Endodermal cell (in vitro differentiated cells): Measurements from ENCODE around the gene SCML2. TPM values are rescaled to one million over a fixed set of nuclear protein-coding genes. Genes with fewer than 3 reads are reported as not detected.

ENCODE experiments used
- DNase-seq: peaks from one replicate; pipeline ENCODE4 v3.0.0-alpha.2; 2017
- H3K27ac ChIP-seq: 2 replicates; pipeline ENCODE4 v1.5.1; 2013; ENCODE audit warnings: mild to moderate bottlenecking, low read depth, low read length, moderate library complexity
- H3K27me3 ChIP-seq: 2 replicates; pipeline ENCODE4 v1.6.1; 2013; ENCODE audit warnings: mild to moderate bottlenecking, low read length, moderate library complexity; ENCODE audit not compliant: insufficient read depth, control insufficient read depth, poor library complexity, severe bottlenecking
- H3K36me3 ChIP-seq: 2 replicates; pipeline ENCODE4 v1.7.0; 2013; ENCODE audit warnings: mild to moderate bottlenecking, low read length, moderate library complexity; ENCODE audit not compliant: control insufficient read depth, insufficient read depth
- H3K4me1 ChIP-seq: one replicate; pipeline ENCODE4 v1.7.0; 2013; ENCODE audit warnings: low read length; ENCODE audit not compliant: control insufficient read depth, insufficient read depth
- H3K4me3 ChIP-seq: 2 replicates; pipeline ENCODE4 v1.5.1; 2013; ENCODE audit warnings: mild to moderate bottlenecking, low read length, moderate library complexity
- H3K9ac ChIP-seq: 2 replicates; pipeline ENCODE4 v1.6.1; 2013; ENCODE audit warnings: mild to moderate bottlenecking, low read length, moderate library complexity; ENCODE audit not compliant: poor library complexity, severe bottlenecking; ENCODE audit errors: extremely low read depth
- H3K9me3 ChIP-seq: 2 replicates; pipeline ENCODE4 v1.6.1; 2013; ENCODE audit warnings: mild to moderate bottlenecking, low read length, moderate library complexity; ENCODE audit not compliant: control insufficient read depth
- H3K27ac Mint-ChIP-seq: 2 replicates; pipeline ENCODE4 v1.8.0; 2020; ENCODE audit warnings: mixed read lengths
- H3K27me3 Mint-ChIP-seq: 2 replicates; pipeline ENCODE4 v1.8.0; 2021; ENCODE audit warnings: mild to moderate bottlenecking, mixed read lengths; ENCODE audit not compliant: insufficient read depth
- H3K36me3 Mint-ChIP-seq: 2 replicates; pipeline ENCODE4 v1.8.0; 2020; ENCODE audit warnings: low read depth, mixed read lengths
- H3K4me1 Mint-ChIP-seq: 2 replicates; pipeline ENCODE4 v1.8.0; 2020; ENCODE audit warnings: mixed read lengths
- H3K4me3 Mint-ChIP-seq: 2 replicates; pipeline ENCODE4 v1.8.0; 2020; ENCODE audit warnings: mild to moderate bottlenecking, moderate library complexity, mixed read lengths
- H3K9me3 Mint-ChIP-seq: 2 replicates; pipeline ENCODE4 v1.8.0; 2020; ENCODE audit warnings: mild to moderate bottlenecking, mixed read lengths
- CTCF ChIP-seq: fragments of 200-600 bp; sonication (generic); conservative IDR thresholded peaks from 2 replicates; pipeline ENCODE4 v1.5.0; 2021; ENCODE audit warnings: antibody characterized with exemption, mild to moderate bottlenecking
- WGBS, 2 experiments: methylation state at CpG; one replicate each; pipeline versions ENCODE4 v1.1.5 to v1.1.7; 2013; ENCODE audit warnings: missing lambda C conversion rate in 2 of 2, mixed read lengths in 1 of 2; ENCODE audit not compliant: insufficient coverage in 1 of 2, insufficient read length in 1 of 2; 5-methylcytosine and 5-hydroxymethylcytosine counted together
- total RNA-seq, 2 donors: library from RNA; stranded (reverse); fragmentation: NEBNext Ultra II Directional in 1 of 2; extraction: Animal tissue kit (Norgen Biotek cat#: 25700) in 1 of 2; gene quantifications; 2 replicates in 1 of 2; 3 replicates in 1 of 2; pipeline ENCODE4 v1.2.1, GENCODE V29; 2021

SCML2 gene
- total RNA-seq, 2 donors from 2014 or later, result 16.8 to 22.8 TPM

- Mint-ChIP-seq H3K27ac (no peak overlapping the region), H3K4me3 (no peak overlapping the region), H3K36me3 (peaks cover 3% of the 10 kb centered on the region), H3K27me3 (no peaks in the 10 kb centered on the region), H3K4me1 (peaks cover 5% of the 10 kb centered on the region), H3K9me3 (peaks cover 60% of the 10 kb centered on the region)
- no peaks in the 10 kb centered on the region for H3K27me3 ChIP-seq
- H3K9me3 ChIP-seq, result no peaks in the 10 kb centered on the region
- no peak overlapping the region for H3K9ac ChIP-seq
- TF ChIP-seq CTCF, result peak; percentile 39
- H3K36me3 ChIP-seq, result no peaks in the 10 kb centered on the region
- H3K4me1 ChIP-seq, result no peaks in the 10 kb centered on the region
- no peak overlapping the region for H3K27ac ChIP-seq
- peak; percentile 59 for DNase-seq
- H3K4me3 ChIP-seq, result no peak overlapping the region
- 89% methylated on average over 3 of the region's 3 CpGs; no CpG with 5 or more reads in 1 of the 2 experiments for WGBS, 2 experiments
Measured at GRCh38 chrX:18294893-18295292, 59.6 kb downstream of the SCML2 start.

GRCh38 chrX:18291006-18291545, 63.4 kb downstream of the SCML2 start:
- WGBS, 2 experiments, result 36 to 88% methylated on average over 4 to 5 of the region's 7 CpGs
- Mint-ChIP-seq H3K27ac (no peak overlapping the region), H3K4me3 (no peak overlapping the region), H3K4me1 (peaks cover 11% of the 10 kb centered on the region), H3K27me3 (no peaks in the 10 kb centered on the region), H3K9me3 (peaks cover 33% of the 10 kb centered on the region), H3K36me3 (no peaks in the 10 kb centered on the region)
- H3K27me3 ChIP-seq, result no peaks in the 10 kb centered on the region
- no peak for TF ChIP-seq CTCF
- DNase-seq, result no peak
- peak overlapping the region; percentile 49 for H3K27ac ChIP-seq
- no peak overlapping the region for H3K9ac ChIP-seq
- no peak overlapping the region for H3K4me3 ChIP-seq
- H3K36me3 ChIP-seq, result no peaks in the 10 kb centered on the region
- H3K9me3 ChIP-seq, result no peaks in the 10 kb centered on the region
- H3K4me1 ChIP-seq, result no peaks in the 10 kb centered on the region

- 50% methylated on average over 4 of the region's 4 CpGs; no CpG with 5 or more reads in 1 of the 2 experiments for WGBS, 2 experiments
- H3K9me3 Mint-ChIP-seq, result peaks cover 26% of the 10 kb centered on the region
- peak overlapping the region; percentile 5 for H3K27ac ChIP-seq
Measured at GRCh38 chrX:18290200-18290599, 64.3 kb downstream of the SCML2 start.

More at GRCh38 chrX:18290200-18290599, 64.3 kb downstream of the SCML2 start:
- DNase-seq, result no peak
- H3K9me3 ChIP-seq, result no peaks in the 10 kb centered on the region
- H3K4me1 Mint-ChIP-seq, result peaks cover 11% of the 10 kb centered on the region
- no peak overlapping the region for H3K4me3 ChIP-seq
- no peaks in the 10 kb centered on the region for H3K4me1 ChIP-seq
- no peak overlapping the region for H3K27ac Mint-ChIP-seq
- H3K9ac ChIP-seq, result no peak overlapping the region
- H3K27me3 ChIP-seq, result no peaks in the 10 kb centered on the region
- no peak overlapping the region for H3K4me3 Mint-ChIP-seq
- H3K36me3 Mint-ChIP-seq, result peaks cover under 1% of the 10 kb centered on the region
- no peak for TF ChIP-seq CTCF
- no peaks in the 10 kb centered on the region for H3K36me3 ChIP-seq
- no peaks in the 10 kb centered on the region for H3K27me3 Mint-ChIP-seq
